Naive thymus-derived CD4-positive, alpha-beta T cell (primary cell): ENCODE measurements around the gene DUSP11. TPM values are rescaled to one million over a fixed set of nuclear protein-coding genes. Genes with fewer than 3 reads are reported as not detected.
"Not testable (repeated sequence)": the region's sequence is repeated elsewhere in the genome, so short reads cannot be mapped to it uniquely, and the experiment has no call there.

Experiments
- ATAC-seq: fragments of 150-1000 bp; cut with Tn5 transposase; 2 replicates; pipeline ENCODE4 v1.10.0; 2021; ENCODE audit warnings: mild to moderate bottlenecking, moderate library complexity
- CTCF ChIA-PET: fragments of 350-600 bp; sonication (Branson Sonifier 250); formaldehyde crosslinking; loops from one replicate; lab custom pipeline; 2021; ENCODE audit warnings: antibody characterized with exemption; lab: Charles Lee
- POLR2A ChIA-PET: fragments of 350-600 bp; sonication (Branson Sonifier 250); formaldehyde crosslinking; loops from one replicate; lab custom pipeline; 2021; ENCODE audit warnings: antibody characterized with exemption, inconsistent platforms; lab: Charles Lee
- DNase-seq, 9 donors: peaks; one replicate each; pipeline versions ENCODE4 v3.0.0 to v3.0.0-alpha.2; 2020 to 2022; ENCODE audit warnings: mixed read lengths in 1 of 9
- H3K27ac ChIP-seq: one replicate; pipeline ENCODE4 v1.7.0; 2013; ENCODE audit warnings: mild to moderate bottlenecking, low read depth, low read length, moderate library complexity
- H3K27me3 ChIP-seq, 2 donors: one replicate each; pipeline ENCODE4 v1.7.0; 2013; ENCODE audit warnings: low read length in 2 of 2, mild to moderate bottlenecking in 2 of 2, moderate library complexity in 2 of 2; ENCODE audit not compliant: control insufficient read depth in 2 of 2, insufficient read depth in 2 of 2
- H3K36me3 ChIP-seq, 3 experiments: 1 replicate in 2 of 3; 2 replicates in 1 of 3; pipeline ENCODE4 v1.7.0; 2013; ENCODE audit warnings: low read length in 3 of 3, mild to moderate bottlenecking in 3 of 3, moderate library complexity in 1 of 3; ENCODE audit not compliant: insufficient read depth in 3 of 3, control insufficient read depth in 2 of 3
- H3K4me1 ChIP-seq, 2 donors: one replicate each; pipeline ENCODE4 v1.7.0; 2013; ENCODE audit warnings: low read length in 2 of 2, mild to moderate bottlenecking in 2 of 2, moderate library complexity in 1 of 2; ENCODE audit not compliant: control insufficient read depth in 2 of 2, insufficient read depth in 2 of 2
- H3K4me3 ChIP-seq: 2 replicates; pipeline ENCODE4 v1.7.0; 2013; ENCODE audit warnings: mild to moderate bottlenecking, low read length
- H3K9me3 ChIP-seq, 3 experiments: 1 replicate in 2 of 3; 2 replicates in 1 of 3; pipeline ENCODE4 v1.7.0; 2013; ENCODE audit warnings: low read length in 3 of 3; ENCODE audit not compliant: control insufficient read depth in 2 of 3
- H3K27ac Mint-ChIP-seq, 9 donors: one replicate each; pipeline ENCODE4 v1.8.0; 2020 to 2022; ENCODE audit warnings: mixed read lengths in 9 of 9, mild to moderate bottlenecking in 8 of 9, moderate library complexity in 5 of 9, inconsistent platforms in 2 of 9
- H3K27me3 Mint-ChIP-seq, 5 donors: one replicate each; pipeline ENCODE4 v1.8.0; 2021 to 2022; ENCODE audit warnings: mixed read lengths in 5 of 5, mild to moderate bottlenecking in 1 of 5
- H3K36me3 Mint-ChIP-seq, 5 donors: one replicate each; pipeline ENCODE4 v1.8.0; 2020 to 2022; ENCODE audit warnings: mixed read lengths in 5 of 5, mild to moderate bottlenecking in 3 of 5, inconsistent platforms in 1 of 5
- H3K4me1 Mint-ChIP-seq, 7 donors: one replicate each; pipeline ENCODE4 v1.8.0; 2020 to 2022; ENCODE audit warnings: mixed read lengths in 7 of 7, mild to moderate bottlenecking in 3 of 7, inconsistent platforms in 1 of 7
- H3K4me3 Mint-ChIP-seq, 10 donors: one replicate each; pipeline ENCODE4 v1.8.0; 2020 to 2022; ENCODE audit warnings: mild to moderate bottlenecking in 10 of 10, mixed read lengths in 10 of 10, moderate library complexity in 6 of 10, inconsistent platforms in 2 of 10
- H3K9me3 Mint-ChIP-seq, 11 donors: one replicate each; pipeline ENCODE4 v1.8.0; 2020 to 2022; ENCODE audit warnings: mixed read lengths in 11 of 11, mild to moderate bottlenecking in 4 of 11, inconsistent platforms in 1 of 11, moderate library complexity in 1 of 11
- intact Hi-C, 2 donors: fragments of 100-400 bp; cut with micrococcal nuclease; formaldehyde crosslinking; loops; one replicate each; pipeline ENCODE4 v1.15.1; 2023
- polyA plus RNA-seq, 2 donors: library from polyadenylated mRNA; unstranded; fragments of 300-500 nt; fragmentation: Illumina TruSeq; gene quantifications; one replicate each; pipeline ENCODE4 v1.2.3, GENCODE V29; 2021
- total RNA-seq, 6 experiments: library from RNA in 5 of 6; stranded (reverse) in 5 of 6; gene quantifications; 1 replicate in 5 of 6; 2 replicates in 1 of 6; pipeline ENCODE4 v1.2.3 and lab custom pipeline; 2021 to 2026

DUSP11 gene
- total and polyA plus RNA-seq, 7 experiments from 2014 or later, result 32.0 to 70.9 (median 44.5) TPM

- Mint-ChIP-seq H3K4me1 (peaks cover 10 to 31% (median 21%) of the 10 kb centered on the region in 7 donors), H3K4me3 (peak within 1 kb of the TSS; percentile 92 to 98 (median 98)), H3K36me3 (peaks cover 0 to 36% (median 20%) of the 10 kb centered on the region in 5 donors), H3K9me3 (peaks cover 0 to 8% (median 0%) of the 10 kb centered on the region in 11 donors), H3K27me3 (peaks cover 0 to 2% (median 0%) of the 10 kb centered on the region in 5 donors), H3K27ac (peak within 1 kb of the TSS; percentile 85 to 97 (median 91))
- H3K4me3 ChIP-seq, result peak within 1 kb of the TSS; percentile 78
- ATAC-seq (peak; percentile 99), DNase-seq (peak; percentile 73 to 95 (median 94))
- intact Hi-C loops, result loop anchor here (1.0 to 5.0 kb wide), 21 partner anchors 43 to 917 kb away; partner anchors contain the start of genes C2orf81 (in 2 of the 2), DGUOK (in 2 of the 2), DUSP11 (in 2 of the 2) and SEMA4F (in 2 of the 2)
- peak within 1 kb of the TSS; percentile 67 for H3K27ac ChIP-seq
- H3K27me3 ChIP-seq, result no peaks in the 10 kb centered on the region
- ChIA-PET CTCF (interaction anchor here (0.6 to 1.4 kb wide), 2 partner anchors 12 to 560 kb away, joined by 3 read pairs; no protein-coding TSS in a partner anchor), POLR2A (interaction anchor here (0.6 to 1.9 kb wide), 17 partner anchors 20 to 789 kb away, joined by 3 to 8 read pairs (median 5); partner anchors contain the start of genes ALMS1, CCDC142, CCT7 and DQX1)
- H3K36me3 ChIP-seq, result peaks cover 0 to 17% (median 4%) of the 10 kb centered on the region in 3 experiments
- H3K4me1 ChIP-seq, result peaks cover 8 to 14% of the 10 kb centered on the region in 2 donors
- no peaks in the 10 kb centered on the region for H3K9me3 ChIP-seq
These were observed 42.8 kb downstream of the DUSP11 start, which contains the start of gene TPRKB for GRCh38 chr2:73736855-73737779. Gene TPRKB, minus strand, starts transcription at chr2:73737345. Its CDS starts 2,776 bp downstream, at chr2:73734569.

GRCh38 chr2:73736378-73736777 is 43.5 kb downstream of the DUSP11 start:
- Histone ChIP-seq H3K9me3 (no peaks in the 10 kb centered on the region), H3K4me3 (peak overlapping the region; percentile 78), H3K27me3 (no peaks in the 10 kb centered on the region), H3K4me1 (peaks cover 8 to 14% of the 10 kb centered on the region in 2 donors), H3K36me3 (peaks cover 4 to 24% (median 8%) of the 10 kb centered on the region in 3 experiments), H3K27ac (peak overlapping the region; percentile 67)
- POLR2A ChIA-PET, result interaction anchor here (0.9 to 1.9 kb wide), 6 partner anchors 44 to 720 kb away, joined by 5 to 8 read pairs (median 6); partner anchors contain the start of genes CCT7, INO80B, PRADC1 and STAMBP
- ATAC-seq (no peak), DNase-seq (no peak)
- peaks cover 0 to 2% (median 0%) of the 10 kb centered on the region in 5 donors for H3K27me3 Mint-ChIP-seq
- peaks cover 10 to 31% (median 21%) of the 10 kb centered on the region in 7 donors for H3K4me1 Mint-ChIP-seq
- peak overlapping the region; percentile 85 to 97 (median 91) for H3K27ac Mint-ChIP-seq
- H3K9me3 Mint-ChIP-seq, result peaks cover 0 to 8% (median 0%) of the 10 kb centered on the region in 11 donors
- H3K4me3 Mint-ChIP-seq, result peak overlapping the region; percentile 92 to 98 (median 98)
- H3K36me3 Mint-ChIP-seq, result peaks cover 0 to 32% (median 12%) of the 10 kb centered on the region in 5 donors
- intact Hi-C loops, result loop anchor here (2.0 to 5.0 kb wide), 6 partner anchors 190 to 916 kb away; partner anchors contain the start of genes BOLA3 (in 1 of the 2), DGUOK (in 1 of the 2), EXOC6B (in 1 of the 2) and MTHFD2 (in 1 of the 2)
- CTCF ChIA-PET, result interaction anchor here (1.4 kb wide), 1 partner anchor 559 kb away, joined by 3 read pairs; no protein-coding TSS in a partner anchor

GRCh38 chr2:73730810-73731209 is 49.1 kb downstream of the DUSP11 start:
- H3K27ac ChIP-seq, result no peak overlapping the region
- peaks cover 4 to 30% (median 13%) of the 10 kb centered on the region in 5 donors for H3K36me3 Mint-ChIP-seq
- ChIA-PET CTCF (no interaction called here), POLR2A (no interaction called here)
- H3K4me1 Mint-ChIP-seq, result peaks cover 0 to 6% (median 0%) of the 10 kb centered on the region in 7 donors
- H3K9me3 Mint-ChIP-seq, result no peaks in the 10 kb centered on the region
- no peak overlapping the region for H3K4me3 Mint-ChIP-seq
- peak overlapping the region in 1 of 9 donors; percentile 36 for H3K27ac Mint-ChIP-seq
- H3K27me3 Mint-ChIP-seq, result no peaks in the 10 kb centered on the region
- no peak for ATAC-seq
- H3K9me3 ChIP-seq, result no peaks in the 10 kb centered on the region
- no peaks in the 10 kb centered on the region for H3K27me3 ChIP-seq
- no peak for DNase-seq
- H3K4me1 ChIP-seq, result peaks cover 0 to 3% of the 10 kb centered on the region in 2 donors
- no peak overlapping the region for H3K4me3 ChIP-seq
- H3K36me3 ChIP-seq, result peaks cover 14 to 52% (median 15%) of the 10 kb centered on the region in 3 experiments
- intact Hi-C loops, result no loop called here

- H3K9me3 ChIP-seq, result no peaks in the 10 kb centered on the region
- H3K9me3 Mint-ChIP-seq, result no peaks in the 10 kb centered on the region
These were observed 51.2 kb downstream of the DUSP11 start for GRCh38 chr2:73728711-73729110.

GRCh38 chr2:73728043-73728442 is 51.9 kb downstream of the DUSP11 start:
- ChIA-PET POLR2A (no interaction called here), CTCF (no interaction called here)
- Histone ChIP-seq H3K4me3 (no peak overlapping the region), H3K36me3 (peaks cover 14 to 44% (median 14%) of the 10 kb centered on the region in 3 experiments), H3K9me3 (no peaks in the 10 kb centered on the region), H3K4me1 (no peaks in the 10 kb centered on the region), H3K27ac (no peak overlapping the region), H3K27me3 (no peaks in the 10 kb centered on the region)
- ATAC-seq, result no peak
- H3K4me3 Mint-ChIP-seq, result no peak overlapping the region
- no peaks in the 10 kb centered on the region for H3K9me3 Mint-ChIP-seq
- DNase-seq, result no peak
- H3K27me3 Mint-ChIP-seq, result no peaks in the 10 kb centered on the region
- peaks cover 0 to 30% (median 8%) of the 10 kb centered on the region in 5 donors for H3K36me3 Mint-ChIP-seq
- H3K4me1 Mint-ChIP-seq, result no peaks in the 10 kb centered on the region
- intact Hi-C loops, result no loop called here
- no peak overlapping the region for H3K27ac Mint-ChIP-seq

More at GRCh38 chr2:73728711-73729110, 51.2 kb downstream of the DUSP11 start:
- peaks cover 4 to 33% (median 8%) of the 10 kb centered on the region in 5 donors for H3K36me3 Mint-ChIP-seq
- H3K4me3 Mint-ChIP-seq, result no peak overlapping the region
- no peak overlapping the region for H3K27ac Mint-ChIP-seq
- Histone ChIP-seq H3K4me3 (no peak overlapping the region), H3K27me3 (no peaks in the 10 kb centered on the region), H3K27ac (no peak overlapping the region), H3K4me1 (no peaks in the 10 kb centered on the region), H3K36me3 (peaks cover 14 to 51% (median 15%) of the 10 kb centered on the region in 3 experiments)
- intact Hi-C loops, result no loop called here
- H3K4me1 Mint-ChIP-seq, result peaks cover 0 to 4% (median 0%) of the 10 kb centered on the region in 7 donors
- no peaks in the 10 kb centered on the region for H3K27me3 Mint-ChIP-seq
- ATAC-seq (no peak), DNase-seq (no peak)
- CTCF ChIA-PET, result no interaction called here
- POLR2A ChIA-PET, result no interaction called here

- CTCF ChIA-PET, H3K4me1 Mint-ChIP-seq, ATAC-seq, H3K27ac Mint-ChIP-seq, H3K4me1 ChIP-seq, DNase-seq, POLR2A ChIA-PET, H3K9me3 Mint-ChIP-seq, intact Hi-C loops, H3K4me3 Mint-ChIP-seq, H3K27ac ChIP-seq, H3K9me3 ChIP-seq, H3K4me3 ChIP-seq, H3K27me3 ChIP-seq, H3K27me3 Mint-ChIP-seq: not testable (repeated sequence)
- peaks cover 0 to 24% (median 8%) of the 10 kb centered on the region in 5 donors for H3K36me3 Mint-ChIP-seq
- H3K36me3 ChIP-seq, result peaks cover 10 to 30% (median 12%) of the 10 kb centered on the region in 3 experiments
These were observed 53.2 kb downstream of the DUSP11 start for GRCh38 chr2:73726657-73727056.
